GM21528 (cell line): ENCODE measurements around the gene SNX32.

ENCODE experiments used
- ATAC-seq: cut with Tn5 transposase; IDR thresholded peaks from one replicate; pipeline ENCODE4 v1.9.1; 2021; ENCODE audit warnings: mild to moderate bottlenecking, moderate library complexity; ENCODE audit not compliant: unreplicated experiment, low FRiP score

Gene SNX32

DNA sequence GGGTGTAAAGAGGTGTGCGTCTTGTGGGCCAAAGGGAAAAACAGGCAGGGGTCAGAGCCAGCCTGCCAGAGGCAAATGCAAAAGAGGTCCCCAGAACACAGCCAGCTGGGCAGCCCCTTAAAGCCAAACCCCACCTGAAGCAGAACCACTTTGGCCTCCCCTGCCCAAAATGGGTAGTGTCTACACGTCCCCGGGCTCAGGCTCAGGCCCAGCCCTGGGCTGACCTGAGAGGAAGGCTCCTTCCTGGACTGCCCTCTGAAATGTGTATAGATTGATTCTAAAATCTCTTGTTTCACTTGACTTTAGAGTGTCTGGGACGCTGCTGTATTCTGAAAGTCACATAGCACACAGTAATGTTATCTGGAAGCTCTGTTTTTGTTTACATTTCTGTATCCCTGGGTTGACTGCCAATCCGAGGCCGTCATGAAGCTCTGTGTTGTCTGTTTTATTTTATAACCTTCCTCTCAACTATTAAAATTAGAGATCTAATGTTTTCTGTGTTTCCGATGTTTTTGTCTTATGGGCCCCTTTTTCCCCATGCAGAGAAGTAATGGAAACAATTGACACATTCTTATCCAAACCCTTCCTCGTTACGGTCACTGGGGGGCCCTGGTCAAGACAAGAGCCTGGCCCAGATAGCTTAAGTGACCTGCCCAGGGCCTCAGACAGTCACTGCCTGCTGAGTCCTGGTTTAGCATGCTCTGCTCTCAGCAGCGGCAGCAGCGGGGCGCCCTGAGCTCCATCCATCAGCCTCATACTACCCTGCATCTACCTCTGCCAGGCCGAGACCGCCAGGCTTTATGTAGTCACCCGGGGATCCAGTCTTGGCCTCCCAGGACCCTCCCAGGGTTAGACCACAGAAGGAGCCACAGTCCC, 36.8 kb upstream of the SNX32 start:
- no peak for ATAC-seq

DNA sequence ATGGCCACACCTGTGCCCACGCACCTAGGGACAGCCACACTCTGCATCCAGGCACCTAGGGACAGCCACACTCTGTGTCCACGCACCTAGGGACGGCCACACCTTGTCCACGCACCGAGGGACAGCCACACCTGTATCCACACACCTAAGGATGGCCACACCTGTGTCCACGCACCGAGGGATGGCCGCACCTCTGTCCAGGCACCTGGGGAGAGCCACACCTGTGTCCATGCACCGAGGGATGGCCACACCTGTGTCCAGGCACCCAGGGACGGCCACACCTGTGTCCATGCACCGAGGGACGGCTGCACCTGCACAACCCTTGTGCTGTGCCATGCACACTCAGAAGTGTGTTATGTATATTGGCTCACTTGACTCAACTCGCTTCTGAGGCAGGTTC, 36.1 kb upstream of the SNX32 start:
- ATAC-seq, result no peak

DNA sequence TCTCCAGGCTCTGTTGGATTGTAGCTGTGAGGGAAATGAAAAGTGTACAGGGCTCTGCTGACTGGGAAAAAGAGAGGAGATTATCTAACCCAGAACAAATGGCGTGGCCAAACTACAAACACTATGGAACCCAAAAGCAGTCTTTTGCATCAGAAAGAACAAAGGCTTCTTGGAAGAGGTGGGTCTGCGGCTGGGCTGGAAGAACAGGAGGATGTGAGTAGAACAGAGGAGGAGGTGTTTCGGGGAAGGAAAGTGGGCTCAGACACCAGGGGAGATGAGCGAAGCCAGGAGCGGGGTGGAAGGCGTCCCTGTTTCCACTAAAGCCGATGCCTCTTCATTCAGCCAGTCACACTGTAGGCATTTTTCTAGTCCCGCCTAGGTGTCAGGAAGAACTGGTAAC, 34.9 kb upstream of the SNX32 start:
- ATAC-seq, result no peak

DNA sequence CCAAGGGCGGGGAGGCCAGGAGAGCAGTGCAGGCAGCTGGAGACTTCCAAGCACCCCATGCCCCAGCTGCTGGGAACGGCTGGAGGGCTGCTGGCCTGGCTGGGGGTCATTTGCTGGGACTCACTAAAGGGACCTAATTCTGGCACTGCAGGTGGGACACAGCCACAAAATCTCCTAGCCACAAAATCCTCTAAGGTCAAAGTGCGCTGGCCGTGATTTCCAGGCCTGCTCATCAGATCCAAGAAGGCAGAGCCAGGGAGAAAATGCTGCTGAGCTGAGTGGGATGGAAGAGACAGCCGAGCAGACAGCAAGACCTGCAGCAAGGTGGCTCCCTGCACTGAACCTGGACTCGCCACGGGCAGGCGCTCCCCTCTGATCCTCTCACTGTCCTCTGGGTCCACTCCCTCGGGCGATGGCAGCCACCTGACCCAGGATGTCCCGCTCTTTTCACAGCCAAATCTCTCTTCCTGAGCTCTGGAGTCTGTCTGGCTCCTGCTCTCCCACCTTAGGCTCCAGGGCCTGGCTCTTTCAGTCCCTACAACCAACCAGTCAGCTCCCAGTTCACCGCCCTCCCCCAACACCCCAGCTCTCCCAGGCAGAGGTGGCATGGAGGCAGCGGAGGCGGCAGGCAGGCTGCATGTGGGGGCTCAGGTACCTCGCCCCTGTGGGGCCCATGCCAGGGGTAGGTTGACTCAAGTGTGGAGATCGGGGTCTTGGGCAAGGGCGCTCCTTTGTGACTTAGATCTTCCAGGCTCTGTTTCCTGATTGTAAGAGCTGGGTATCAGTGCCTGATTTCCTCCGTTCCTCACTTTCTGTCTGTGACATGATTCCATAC, 32.4 kb upstream of the SNX32 start:
- ATAC-seq, result no peak

DNA sequence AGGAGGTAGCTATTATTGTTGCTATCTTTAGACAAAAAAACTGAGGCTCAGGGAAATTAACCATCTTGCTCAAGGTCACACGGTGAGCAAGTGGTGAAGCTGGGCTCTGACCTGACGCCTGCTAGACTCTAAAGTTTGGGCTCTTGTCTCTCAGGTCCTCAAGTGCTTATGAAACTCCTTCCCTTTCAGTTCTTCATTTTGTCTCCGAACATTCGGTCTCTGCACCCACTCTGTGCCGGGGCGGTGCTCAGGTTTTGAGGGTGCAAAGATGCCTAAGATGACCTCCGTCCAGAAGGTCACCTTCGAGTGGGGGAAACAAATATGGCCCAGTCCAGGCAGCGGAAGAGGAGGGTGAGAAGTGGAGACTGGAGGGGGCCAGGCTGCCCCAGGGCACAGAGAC, 30.9 kb upstream of the SNX32 start:
- ATAC-seq, result peak; percentile 73

DNA sequence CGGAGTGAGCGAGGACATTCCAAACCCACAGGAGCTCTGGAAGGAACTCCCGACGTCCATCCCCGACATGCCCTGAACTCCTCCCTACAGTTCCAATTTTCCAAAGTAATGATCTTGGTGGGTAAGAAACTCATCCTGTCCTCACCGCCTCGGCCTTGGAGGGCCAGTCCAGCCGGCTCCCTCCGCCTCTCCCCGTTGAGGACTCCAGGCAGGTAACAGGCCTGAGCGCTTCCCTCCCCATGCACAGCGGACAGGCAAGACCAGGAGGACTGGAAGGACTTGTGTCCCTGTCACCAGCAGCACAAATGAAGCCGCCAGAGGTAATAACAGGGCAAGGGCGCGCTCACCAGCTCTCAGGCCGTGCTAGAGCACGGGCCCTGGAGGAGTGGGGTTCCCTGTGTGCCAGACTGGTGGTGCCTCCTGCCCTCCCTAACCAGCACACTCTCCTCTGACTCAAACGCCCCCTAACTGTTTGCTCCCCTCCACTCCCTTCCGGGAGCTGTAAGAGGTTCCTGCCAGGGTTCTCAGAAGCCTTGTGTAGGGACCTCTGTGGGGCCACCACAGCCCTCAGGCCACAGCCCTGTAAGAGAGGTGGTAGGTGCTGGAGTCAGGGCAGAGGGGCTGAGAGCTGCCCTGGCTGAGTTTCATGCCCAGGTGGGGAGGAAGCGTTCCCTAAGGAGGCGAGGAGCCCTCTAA, 29.8 kb upstream of the SNX32 start:
- no peak for ATAC-seq

DNA sequence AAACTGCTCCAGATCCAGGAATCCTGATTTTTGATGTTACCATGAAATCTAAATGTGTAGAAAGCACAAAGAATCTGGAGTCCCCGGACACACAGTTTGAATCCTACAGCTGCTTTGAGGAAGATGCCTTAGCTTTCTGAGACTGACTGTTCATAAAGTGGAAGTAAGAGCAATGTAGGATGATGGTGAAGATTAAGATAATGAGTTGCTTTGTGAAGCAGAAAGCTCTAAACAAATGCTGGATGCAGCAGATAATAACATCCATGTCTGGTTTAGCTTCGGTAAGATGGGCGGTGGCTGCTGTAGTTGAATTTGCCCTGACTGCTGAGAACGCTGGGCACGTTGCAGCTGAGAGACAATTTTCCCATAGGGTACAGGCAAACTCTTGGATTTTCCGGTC, 26.8 kb upstream of the SNX32 start:
- ATAC-seq, result no peak

DNA sequence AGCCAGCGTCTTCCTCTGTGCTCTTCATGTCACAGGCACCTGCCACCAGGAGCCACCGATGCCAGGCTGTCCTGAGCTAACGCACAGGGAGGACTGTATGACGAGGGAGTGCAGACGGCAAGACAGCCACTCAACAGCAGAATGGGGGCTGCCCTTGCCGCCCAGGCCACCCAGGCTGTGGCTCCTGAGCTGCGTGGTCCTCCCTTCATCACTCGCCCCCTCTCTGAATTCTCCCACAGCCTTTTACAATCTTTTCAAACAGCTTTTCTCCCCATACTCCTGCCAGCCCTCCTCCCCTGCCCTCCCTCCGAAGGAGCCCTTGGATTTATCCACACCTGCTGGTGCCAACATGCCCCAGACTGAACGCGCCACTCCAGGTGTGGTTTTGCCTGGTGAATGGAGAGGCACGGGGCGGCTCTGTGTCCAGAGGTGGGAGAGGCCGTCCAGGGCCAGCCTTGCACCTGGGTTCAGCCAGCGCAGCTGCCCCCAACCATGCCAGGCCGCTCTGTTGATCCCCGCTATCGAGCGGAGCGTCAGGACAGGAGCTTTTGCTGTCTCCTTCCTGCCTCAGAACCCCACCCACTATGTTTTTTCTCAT, 24.9 kb upstream of the SNX32 start:
- no peak for ATAC-seq

DNA sequence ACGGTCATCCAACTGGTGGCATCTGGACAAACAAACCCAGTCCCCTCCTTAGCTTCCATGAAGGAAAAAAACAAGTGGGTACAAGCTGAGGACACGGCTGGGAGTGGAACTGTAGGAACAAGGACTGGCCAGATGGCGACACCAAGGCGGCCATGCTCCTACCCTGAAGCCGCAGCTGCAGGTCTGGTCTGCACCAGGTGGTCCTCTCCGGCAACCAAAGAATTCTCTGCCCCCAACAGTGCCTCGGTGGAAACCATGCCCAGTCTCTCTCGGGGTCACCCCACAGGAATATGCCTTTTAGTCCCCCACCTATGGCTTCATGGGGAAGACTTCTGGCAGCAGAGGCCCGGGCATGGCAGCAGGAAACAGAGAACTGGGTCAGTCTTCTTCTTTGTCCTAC, 24.3 kb upstream of the SNX32 start:
- no peak for ATAC-seq

DNA sequence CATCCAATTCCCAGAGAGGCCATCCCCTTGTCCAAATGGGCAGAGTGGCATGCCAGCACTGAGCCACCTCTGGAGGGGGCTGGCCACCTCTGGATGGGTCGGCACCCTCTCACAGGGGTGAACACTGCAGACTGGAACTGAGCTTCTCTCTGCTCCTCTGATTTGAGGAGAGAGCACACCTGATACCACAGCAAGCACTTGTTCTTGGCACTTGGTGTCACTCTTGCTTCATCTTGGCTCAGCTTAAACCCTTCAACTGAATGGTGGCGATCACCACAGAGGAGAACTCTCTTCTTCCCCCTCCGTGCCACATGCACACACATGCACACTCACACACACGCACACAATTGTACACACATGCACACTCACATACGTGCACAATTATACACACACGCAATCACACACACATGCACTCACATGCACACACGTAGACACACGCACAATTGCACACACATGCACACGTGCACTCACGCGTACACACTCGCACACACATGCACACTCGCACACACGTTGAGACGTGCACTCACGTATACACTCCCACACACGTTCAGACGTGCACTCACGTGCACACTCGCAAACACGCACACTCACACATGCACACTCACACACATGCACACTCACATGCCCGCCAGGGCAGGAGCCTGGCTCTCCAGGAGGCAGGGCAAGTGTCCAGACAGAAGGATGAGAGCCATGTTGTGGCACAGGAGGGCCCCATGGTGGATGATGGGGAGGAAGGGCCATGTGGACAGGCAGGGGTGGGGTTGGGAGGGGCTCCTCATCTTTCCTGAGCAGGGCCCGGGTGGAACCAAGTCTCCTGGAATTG, 23.5 kb upstream of the SNX32 start:
- ATAC-seq, result no peak

DNA sequence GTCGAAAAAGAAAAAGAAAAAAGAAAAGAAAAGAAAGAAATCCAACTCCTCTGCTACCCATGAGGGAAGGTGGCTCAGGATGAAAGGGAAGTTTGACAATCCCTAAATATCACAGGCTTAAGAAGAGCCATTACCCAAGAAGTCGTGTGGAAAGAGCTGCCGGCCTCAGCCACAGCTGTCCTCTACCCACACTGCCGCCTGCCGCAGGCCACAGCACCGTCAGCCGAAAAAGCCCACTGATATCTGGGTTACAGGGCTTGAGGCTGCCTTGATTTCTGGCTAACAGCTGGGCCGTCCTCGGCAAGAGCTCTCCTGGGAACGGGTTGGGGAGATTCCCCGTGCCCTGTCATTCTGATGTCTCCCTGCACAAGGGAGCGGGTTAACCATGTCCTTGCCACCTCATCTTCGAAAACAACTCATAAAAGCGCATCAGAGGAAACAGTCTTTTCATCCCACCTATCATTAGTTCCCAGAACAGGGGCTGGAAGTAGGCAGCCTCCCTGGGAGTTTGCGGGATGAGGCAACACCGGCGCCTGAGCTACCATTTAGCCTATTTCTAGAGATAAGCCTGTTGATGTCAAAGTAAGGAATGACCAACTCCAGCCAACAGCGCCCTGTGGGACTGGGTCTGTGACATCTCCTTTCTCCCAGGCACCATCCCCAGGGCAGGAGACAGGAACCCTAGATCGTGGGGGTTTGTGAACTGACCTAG, 21.8 kb upstream of the SNX32 start:
- no peak for ATAC-seq

DNA sequence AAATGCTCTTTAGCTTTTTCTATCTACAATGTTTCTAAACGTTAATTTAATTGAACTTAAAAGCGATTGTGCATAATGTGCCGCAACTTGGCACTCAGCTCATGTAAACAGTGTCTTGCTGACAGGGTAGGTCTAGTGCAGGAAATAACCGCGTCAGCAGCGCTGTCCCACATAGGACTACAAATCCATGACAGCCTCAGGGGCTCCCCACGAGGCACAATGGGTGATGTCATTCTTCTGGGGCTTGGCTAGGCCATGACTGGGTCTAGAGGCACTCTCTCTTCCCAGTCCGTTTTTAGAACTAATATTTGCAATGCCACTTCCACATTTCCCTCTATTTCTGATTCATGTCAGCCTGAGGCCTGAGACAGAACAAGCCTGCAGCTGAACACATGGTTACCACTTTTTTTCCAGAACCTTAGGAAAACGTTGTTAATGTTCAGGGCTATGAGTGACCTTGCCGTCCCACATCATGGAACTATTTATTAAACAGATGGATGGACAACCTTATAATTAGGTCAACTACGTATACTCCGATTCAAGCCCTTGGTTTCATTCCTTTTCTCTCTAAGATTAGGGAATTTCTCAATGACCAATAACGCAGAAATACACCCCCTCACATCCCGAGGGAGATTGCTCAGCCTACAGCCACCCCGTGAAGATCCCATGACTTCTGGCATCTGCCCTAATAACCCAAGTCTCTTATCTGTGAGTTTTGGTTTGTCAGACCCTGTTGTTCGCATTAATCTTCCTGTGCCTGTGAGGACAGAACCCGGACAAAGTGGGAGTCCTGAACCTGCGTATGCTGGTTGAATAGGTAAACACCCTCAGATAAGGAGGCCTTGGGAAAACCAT, 19.4 kb upstream of the SNX32 start:
- ATAC-seq, result no peak

DNA sequence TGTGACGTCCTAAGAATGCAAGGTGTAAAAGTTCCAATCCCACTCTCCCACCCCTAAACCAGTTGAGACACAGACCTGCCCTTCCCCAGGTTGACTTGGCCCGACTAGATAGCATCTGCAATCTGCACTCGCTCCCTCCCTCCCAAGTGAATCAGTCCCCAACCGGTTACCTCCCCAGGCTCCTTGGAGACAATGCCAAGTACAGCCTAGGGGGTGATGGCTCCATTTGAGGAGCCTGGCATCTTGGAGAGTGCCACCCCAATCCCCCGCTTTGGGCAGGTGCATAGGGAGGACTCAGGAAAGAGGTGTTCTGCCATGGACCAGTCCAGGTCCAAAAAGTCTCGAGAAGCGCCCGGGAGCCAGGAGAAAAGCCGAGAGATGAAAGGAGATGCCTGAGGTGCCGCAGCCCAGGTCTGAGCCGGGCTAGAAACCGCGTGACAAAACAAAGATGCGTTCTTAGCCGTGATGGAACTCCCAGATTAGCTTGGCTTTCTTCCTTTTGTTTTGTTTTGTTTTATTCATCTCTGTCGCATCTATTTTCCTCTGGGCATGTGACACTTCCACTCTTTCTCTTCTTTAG, 18.7 kb upstream of the SNX32 start:
- ATAC-seq, result no peak

DNA sequence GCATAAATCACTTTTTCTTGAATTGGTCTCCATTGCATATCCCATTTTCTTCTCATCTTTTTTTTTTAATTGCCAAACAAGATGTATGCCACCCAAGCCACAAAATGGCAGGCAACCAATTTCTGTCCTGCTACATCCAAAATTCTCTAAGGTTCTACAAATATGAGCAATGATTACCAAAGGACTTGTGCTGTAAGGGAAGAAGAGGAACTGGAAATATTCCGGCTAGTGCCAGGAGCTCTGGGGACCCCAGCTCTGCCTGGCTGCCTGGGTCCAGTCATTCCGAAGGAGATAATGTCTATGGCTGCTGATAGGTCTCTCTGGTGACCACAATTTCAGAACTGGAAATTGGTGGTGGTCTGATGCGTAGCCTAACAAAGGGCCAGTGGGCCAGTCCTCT, 17.1 kb upstream of the SNX32 start:
- ATAC-seq, result no peak

DNA sequence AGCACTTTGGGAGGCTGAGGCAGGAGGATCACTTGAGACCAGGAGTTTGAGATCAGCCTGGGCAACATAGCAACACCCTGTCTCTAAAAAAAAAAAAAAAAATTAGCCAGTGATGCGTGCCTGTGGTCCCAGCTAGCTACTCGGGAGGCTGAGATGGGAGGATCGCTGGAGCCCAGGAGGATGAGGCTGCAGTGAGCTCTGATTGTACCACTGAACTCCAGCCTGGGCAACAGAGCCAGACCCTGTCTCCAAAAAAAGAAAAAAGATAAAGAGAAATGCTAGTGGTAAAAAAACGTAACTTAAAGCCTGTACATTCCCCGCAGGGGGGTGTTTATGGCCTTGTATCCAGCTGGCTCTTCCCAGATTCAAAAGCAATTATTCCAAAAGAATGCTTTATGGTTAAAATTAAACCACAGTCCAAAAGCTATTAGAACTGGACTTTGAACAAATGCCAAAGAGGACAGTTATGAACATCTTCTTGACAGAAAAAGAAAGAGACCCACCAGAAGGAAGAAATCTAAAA, 16.4 kb upstream of the SNX32 start:
- ATAC-seq, result no peak

DNA sequence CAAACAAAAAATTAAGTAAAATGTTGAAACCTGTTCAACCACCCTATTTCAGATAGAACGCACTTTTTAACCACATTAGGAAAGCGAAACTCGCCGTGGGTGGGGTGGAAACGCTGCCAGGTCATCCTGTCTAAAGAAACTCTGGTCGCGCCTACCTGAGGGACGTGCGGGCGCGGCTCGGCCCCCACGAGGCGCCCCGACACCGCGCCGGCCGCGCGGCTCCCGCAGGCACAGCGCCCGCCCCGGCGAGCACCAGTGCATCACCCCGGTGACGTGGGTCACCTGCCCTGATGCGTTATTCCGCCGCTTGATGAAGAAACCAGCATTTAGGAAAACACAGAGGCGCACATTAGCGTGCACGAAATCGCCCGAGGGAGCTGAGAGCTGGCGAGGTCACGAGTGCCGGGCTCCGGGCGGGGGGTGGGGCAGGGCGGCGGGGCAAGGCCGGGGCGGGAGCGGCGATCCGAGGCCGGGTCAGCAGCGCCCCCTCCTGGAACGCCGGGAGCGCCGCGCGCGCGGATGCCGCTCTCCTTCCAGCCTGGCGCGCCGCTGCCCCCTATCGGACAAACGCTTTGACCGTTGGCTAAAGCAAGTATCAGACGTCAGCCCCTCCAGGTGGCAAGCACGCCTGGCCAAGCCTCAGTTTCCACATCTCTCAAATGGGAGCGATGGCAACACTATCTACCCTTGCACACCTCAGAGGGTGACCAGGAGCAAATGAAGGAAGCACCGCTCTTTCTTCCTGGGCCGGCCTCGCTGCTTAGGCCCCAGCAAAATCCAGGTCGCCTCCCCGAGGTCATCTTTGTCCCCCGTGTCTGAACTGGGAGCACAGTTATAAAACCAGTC, 15.7 kb upstream of the SNX32 start:
- ATAC-seq, result peak; percentile 52

DNA sequence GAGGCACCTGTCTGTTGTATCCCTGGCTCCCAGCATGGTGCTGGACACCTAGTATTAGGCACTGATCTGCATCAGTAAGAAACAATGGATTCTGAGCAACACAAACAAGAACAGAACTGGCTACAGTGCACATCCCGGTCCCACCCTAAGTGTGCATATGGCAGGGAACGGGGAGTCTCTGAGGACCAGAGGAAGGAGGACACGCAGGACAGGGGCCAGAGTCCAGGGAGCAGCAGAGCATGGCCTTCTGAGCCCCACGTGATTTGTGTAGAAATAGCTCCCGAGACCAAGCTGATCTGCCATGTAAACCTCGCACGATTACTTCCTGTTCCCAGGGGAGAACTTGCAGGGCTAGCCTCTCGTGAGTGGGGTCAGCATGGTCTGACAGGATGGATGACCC, 12.7 kb upstream of the SNX32 start:
- no peak for ATAC-seq
